Breast epithelium (tissue), 3 donors: ENCODE results near the gene BTBD10.

Experiments
- CTCF ChIP-seq, 3 donors: fragments of 450-650 bp; IDR thresholded peaks; one replicate each; pipeline ENCODE4 v1.5.1; 2016 to 2017; ENCODE audit warnings: antibody characterized with exemption in 3 of 3, mild to moderate bottlenecking in 3 of 3, moderate library complexity in 3 of 3
- POLR2AphosphoS5 ChIP-seq, 3 donors: sonication (generic); formaldehyde crosslinking; IDR thresholded peaks; one replicate each; pipeline ENCODE4 v1.6.1; 2017; ENCODE audit warnings: antibody characterized with exemption in 3 of 3

- TF ChIP-seq CTCF (IDR thresholded peaks at IDR 0.05) (no peak), POLR2AphosphoS5 (IDR thresholded peaks at IDR 0.05) (no peak)
Measured at GRCh38 chr11:13341026-13341425, 122.0 kb downstream of the BTBD10 start.
